Breast epithelium (tissue), 3 donors: Measurements from ENCODE around the gene CLSTN2.

Experiments used
- CTCF ChIP-seq, 3 donors: fragments of 450-650 bp; IDR thresholded peaks; one replicate each; pipeline ENCODE4 v1.5.1; 2016 to 2017; ENCODE audit warnings: antibody characterized with exemption in 3 of 3, mild to moderate bottlenecking in 3 of 3, moderate library complexity in 3 of 3
- POLR2AphosphoS5 ChIP-seq, 3 donors: sonication (generic); formaldehyde crosslinking; IDR thresholded peaks; one replicate each; pipeline ENCODE4 v1.6.1; 2017; ENCODE audit warnings: antibody characterized with exemption in 3 of 3

DNA sequence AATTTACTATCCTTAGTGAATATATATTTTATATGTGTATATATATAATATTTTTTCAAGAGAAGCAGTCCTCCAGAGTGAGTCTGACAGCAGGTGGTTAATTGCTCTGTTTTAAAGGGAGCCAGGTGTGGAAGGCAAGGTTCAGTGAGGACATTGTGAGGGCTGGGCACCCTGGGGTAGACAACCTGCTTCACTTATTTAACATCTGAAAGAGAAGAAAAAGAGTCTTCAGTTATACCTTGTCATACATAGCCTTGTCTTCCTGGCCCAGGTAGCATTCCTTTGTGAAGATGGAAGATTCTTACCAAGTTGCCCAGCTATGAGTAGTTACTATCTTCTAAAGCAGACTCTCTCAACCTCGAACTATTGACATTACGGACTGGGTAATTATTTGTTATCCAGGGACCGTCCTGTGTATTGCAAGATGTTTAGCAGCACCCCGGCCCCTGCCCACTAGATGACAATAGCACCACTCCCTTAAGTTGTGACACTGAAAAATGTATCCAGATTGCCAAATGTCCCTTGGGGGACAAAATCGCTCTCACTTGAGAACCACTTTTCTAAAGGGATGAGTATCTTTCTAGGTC is 406.9 kb downstream of the CLSTN2 start:
- TF ChIP-seq CTCF (IDR thresholded peaks at IDR 0.05) (no peak), POLR2AphosphoS5 (IDR thresholded peaks at IDR 0.05) (no peak)
